ENCODE measurements around the gene RPN2.
"Not testable (repeated sequence)": the region's sequence is repeated elsewhere in the genome, so short reads cannot be mapped to it uniquely, and the experiment has no call there.

Gene RPN2
- total RNA-seq = 245 to 356 reads per million in 2 experiments

- DNase-seq (ENCODE audit: low read depth) = peak; percentile 94
Measured at GRCh38 chr20:37178839-37179682, at the start of gene RPN2, which contains the start of gene MROH8. Gene RPN2, plus strand, starts transcription at chr20:37179330. Its CDS starts 27 bp downstream, at chr20:37179357. Gene MROH8, minus strand, starts transcription at chr20:37179548.

- DNase-seq (ENCODE audit: low read depth) = no peak
Measured at GRCh38 chr20:37131486-37131885, 47.6 kb upstream of the RPN2 start.

- DNase-seq (ENCODE audit: low read depth) = no peak
Measured at GRCh38 chr20:37133952-37134351, 45.2 kb upstream of the RPN2 start.

- no peak for DNase-seq (ENCODE audit: low read depth)
Measured at GRCh38 chr20:37137547-37137946, 41.6 kb upstream of the RPN2 start.

- no peak for DNase-seq (ENCODE audit: low read depth)
Measured at GRCh38 chr20:37142708-37143107, 36.4 kb upstream of the RPN2 start.

- no peak for DNase-seq (ENCODE audit: low read depth)
Measured at GRCh38 chr20:37144856-37145404, 34.2 kb upstream of the RPN2 start.

GRCh38 chr20:37147250-37147649, 31.9 kb upstream of the RPN2 start:
- no peak for DNase-seq (ENCODE audit: low read depth)

GRCh38 chr20:37150864-37151263, 28.3 kb upstream of the RPN2 start:
- DNase-seq (ENCODE audit: low read depth) = not testable (repeated sequence)

GRCh38 chr20:37151529-37151928, 27.6 kb upstream of the RPN2 start:
- DNase-seq (ENCODE audit: low read depth) = no peak

- DNase-seq (ENCODE audit: low read depth) = no peak
Measured at GRCh38 chr20:37152284-37152683, 26.8 kb upstream of the RPN2 start.

GRCh38 chr20:37154684-37155298, 24.3 kb upstream of the RPN2 start:
- DNase-seq (ENCODE audit: low read depth) = no peak

- DNase-seq (ENCODE audit: low read depth) = no peak
Measured at GRCh38 chr20:37155987-37156386, 23.1 kb upstream of the RPN2 start.

GRCh38 chr20:37158248-37158647, 20.9 kb upstream of the RPN2 start:
- no peak for DNase-seq (ENCODE audit: low read depth)

- DNase-seq (ENCODE audit: low read depth) = no peak
Measured at GRCh38 chr20:37160683-37161082, 18.4 kb upstream of the RPN2 start.

- no peak for DNase-seq (ENCODE audit: low read depth)
Measured at GRCh38 chr20:37161830-37162549, 17.1 kb upstream of the RPN2 start.

- DNase-seq (ENCODE audit: low read depth) = no peak
Measured at GRCh38 chr20:37162646-37163045, 16.5 kb upstream of the RPN2 start.

- no peak for DNase-seq (ENCODE audit: low read depth)
Measured at GRCh38 chr20:37163832-37164554, 15.1 kb upstream of the RPN2 start.

GRCh38 chr20:37165031-37165430, 14.1 kb upstream of the RPN2 start:
- no peak for DNase-seq (ENCODE audit: low read depth)

- DNase-seq (ENCODE audit: low read depth) = no peak
Measured at GRCh38 chr20:37166867-37167266, 12.3 kb upstream of the RPN2 start.

GRCh38 chr20:37172836-37173235, 6.3 kb upstream of the RPN2 start:
- no peak for DNase-seq (ENCODE audit: low read depth)

- DNase-seq (ENCODE audit: low read depth) = no peak
Measured at GRCh38 chr20:37179683-37180524, 774 bp downstream of the RPN2 start.
